ENCODE measurements around the gene GNRHR.

GNRHR gene

DNA sequence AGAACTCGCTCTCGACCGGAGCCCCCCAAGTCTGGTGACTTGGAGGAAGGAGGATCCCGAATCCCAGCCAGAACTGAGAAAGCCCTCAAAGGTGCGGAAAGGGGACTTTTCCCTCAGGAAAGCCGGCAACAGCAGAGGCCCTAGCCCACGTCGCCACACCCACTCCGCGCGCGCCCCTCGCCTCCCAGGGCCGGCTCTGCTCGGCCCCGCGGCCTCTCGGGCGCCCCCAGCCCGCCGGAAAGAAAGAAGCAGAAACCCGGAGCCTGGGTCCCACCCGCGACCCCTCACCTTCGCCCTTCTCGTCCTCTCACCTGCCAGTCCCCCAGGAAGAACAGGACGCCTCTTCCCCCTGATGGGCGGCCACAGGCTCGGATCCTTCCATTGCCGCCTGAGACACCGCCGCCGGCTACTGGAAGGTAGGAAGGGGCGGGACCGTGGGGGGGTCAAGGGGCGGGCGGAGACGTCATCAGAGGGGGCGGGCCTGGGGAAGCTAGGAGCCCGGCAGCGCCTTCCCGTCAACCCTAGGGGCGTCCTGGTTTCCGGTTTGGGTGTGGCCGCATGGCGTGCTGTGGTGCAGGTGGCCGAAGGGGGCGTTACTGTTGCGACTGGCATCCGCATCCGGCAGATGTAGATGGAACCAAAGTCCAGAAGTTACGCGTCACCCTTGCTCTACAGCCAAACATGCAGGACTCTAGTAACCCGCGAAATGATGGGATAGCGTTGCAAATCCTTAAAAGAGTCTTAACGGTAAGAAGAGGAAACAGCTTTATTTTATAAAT lies 53.3 kb downstream of the GNRHR start, which contains the start of gene UBA6:
Gene UBA6, minus strand, starts transcription at position 418 of the 779 bp plus-strand sequence. Its CDS starts 36 bp downstream, at position 382.
- peak; percentile 88 for DNase-seq (ENCODE audit: low read depth in 1 of 2, low spot score in 1 of 2)

DNA sequence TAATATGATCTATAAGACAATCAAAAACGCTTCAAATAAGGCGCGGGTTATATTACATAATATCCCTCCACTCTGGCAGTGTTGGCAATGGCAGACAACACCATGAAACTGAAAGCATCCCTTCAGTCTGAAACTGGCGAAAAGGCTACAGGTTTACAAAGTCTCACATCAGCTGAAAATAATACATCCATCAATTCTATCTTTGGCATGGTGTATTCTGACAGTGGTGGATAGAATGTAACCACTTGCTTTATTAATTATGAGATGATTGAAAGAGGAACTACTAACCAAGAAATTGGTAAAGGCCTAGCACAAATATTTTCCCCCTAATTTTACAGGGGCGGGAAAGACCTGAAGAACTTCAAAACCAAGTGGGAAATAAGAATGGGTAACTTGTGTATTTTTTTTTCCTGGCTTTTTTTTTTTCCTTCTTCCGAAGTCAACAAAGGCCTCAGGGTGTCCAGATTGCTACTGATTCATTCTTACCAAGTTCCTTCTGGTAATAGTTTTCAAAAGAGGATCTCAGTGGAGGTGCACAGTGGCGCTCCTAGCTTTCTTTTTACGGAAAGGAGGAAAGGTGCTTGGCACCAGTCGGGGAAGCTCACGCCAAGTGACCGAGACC lies 54.0 kb downstream of the GNRHR start:
- DNase-seq (ENCODE audit: low read depth in 1 of 2, low spot score in 1 of 2), result no peak

DNA sequence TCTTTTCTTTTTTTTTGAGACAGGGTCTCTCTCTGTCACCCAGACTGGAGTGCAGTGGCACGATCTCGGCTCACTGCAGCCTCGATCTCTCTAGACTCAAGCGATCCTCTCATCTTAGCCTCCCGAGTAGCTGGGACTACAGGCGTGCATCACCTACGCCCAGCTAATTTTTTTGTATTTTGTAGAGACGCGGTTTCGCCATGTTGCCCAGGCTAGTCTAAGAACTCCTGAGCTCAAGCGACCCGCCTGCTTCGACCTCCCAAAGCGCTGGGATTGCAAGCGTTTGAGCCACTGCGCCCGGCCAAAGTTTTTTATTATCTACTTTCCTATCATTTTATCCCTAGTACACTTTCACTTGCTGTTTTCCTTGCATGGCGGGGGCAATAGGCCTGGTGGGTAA lies 54.6 kb downstream of the GNRHR start:
- no peak for DNase-seq (ENCODE audit: low read depth in 1 of 2, low spot score in 1 of 2)

DNA sequence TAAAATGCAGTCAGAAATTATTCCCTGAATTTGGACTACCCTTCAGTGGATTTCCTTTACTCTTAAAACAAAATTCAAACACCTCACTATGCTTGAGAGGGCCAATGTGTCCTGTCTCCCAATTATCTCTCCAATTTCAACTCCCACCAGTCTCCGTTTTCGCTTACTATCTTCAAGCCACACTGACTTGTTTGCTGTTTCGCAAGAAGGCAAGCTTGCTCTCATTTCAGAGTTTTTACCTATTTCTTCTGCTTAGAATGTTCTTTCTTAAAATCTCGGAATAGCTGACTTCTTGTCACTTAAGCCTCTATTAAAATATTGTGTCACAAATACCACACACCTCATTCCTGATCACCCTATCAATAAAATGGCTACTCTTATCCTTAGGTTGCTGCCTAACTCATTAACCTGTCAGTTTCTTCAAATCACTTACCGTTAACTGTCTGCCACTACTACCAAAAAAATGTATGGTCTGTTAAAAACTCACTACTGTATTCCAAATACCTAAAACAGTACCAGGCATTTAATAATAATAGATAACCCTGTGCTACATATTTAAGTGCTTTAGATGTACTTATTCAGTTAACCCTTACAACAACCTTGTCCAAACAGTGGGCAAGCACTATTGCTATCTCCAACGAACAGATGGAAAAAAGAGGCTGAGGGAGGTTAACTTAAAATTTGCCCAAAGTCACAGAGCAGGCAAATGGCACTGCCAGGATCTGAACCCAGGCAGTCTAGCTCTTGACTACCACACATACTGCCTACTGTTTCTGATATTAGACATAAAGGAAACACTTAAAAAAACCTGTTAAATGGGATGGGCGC lies 56.1 kb downstream of the GNRHR start:
- no peak for DNase-seq (ENCODE audit: low read depth in 1 of 2, low spot score in 1 of 2)

DNA sequence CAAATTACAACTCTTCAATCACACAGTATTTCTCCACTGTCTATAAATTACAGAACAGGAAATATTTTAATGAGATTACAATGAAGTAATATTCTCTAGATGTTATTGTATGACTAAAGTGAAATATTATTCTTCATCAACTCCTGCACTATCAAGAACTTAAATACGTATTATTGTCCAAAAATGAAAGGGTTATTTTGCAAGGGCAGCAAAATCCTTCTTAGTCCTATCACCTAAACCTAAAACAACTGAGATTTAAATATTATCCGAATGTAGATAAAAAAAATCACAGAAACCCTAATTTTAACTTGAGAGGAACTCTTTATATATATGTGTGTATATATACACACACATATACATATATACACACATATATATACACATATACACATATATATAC lies 58.1 kb downstream of the GNRHR start:
- no peak for DNase-seq (ENCODE audit: low read depth in 1 of 2, low spot score in 1 of 2)

DNA sequence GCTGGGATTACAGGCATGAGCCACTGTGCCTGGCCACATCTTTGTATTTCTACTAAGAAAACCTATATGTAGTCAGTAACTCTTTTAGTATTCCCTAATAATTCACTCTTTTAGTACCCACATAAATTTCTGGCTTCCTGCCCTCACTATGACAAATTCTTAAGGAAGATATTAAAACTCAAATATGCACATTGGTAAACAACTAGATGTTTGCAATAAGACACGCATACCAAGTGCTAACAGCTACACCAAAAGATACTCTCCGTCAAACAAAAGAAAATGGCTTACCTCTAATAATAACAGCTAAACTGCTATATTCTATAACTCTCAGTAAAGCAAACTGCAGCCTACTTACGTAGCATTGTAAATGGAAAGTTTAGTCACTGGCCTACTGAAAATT lies 59.5 kb downstream of the GNRHR start:
- DNase-seq (ENCODE audit: low read depth in 1 of 2, low spot score in 1 of 2), result no peak

DNA sequence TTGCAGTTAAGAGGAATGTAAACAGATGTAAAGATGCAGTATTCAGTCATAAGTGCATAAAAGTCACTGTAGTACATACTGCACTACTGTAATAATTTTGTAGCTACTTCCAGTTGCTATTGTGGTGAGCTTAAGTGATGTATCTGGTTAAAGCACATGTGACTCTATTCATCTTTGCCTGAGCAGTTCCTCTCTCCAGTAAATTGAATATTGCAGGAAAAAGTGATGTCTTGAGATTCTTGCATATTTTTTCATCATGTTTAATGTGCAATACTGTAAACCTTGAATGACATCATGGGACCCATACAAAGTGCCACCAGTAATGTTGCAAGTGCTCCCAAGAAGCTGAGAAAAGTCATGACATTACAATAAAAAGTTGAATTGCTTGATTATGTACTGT lies 62.9 kb downstream of the GNRHR start:
- DNase-seq (ENCODE audit: low read depth in 1 of 2, low spot score in 1 of 2), result no peak

Data from stimulated activated CD4-positive, alpha-beta T cell treated with anti-CD3 and anti-CD28 coated beads, Interleukin-15, amount 100 ng/mL, for 1 hour (primary cell).